Measurements from ENCODE around the gene HECTD4.
"Not testable (repeated sequence)": the region's sequence is repeated elsewhere in the genome, so short reads cannot be mapped to it uniquely, and the experiment has no call there.

Gene HECTD4

DNA sequence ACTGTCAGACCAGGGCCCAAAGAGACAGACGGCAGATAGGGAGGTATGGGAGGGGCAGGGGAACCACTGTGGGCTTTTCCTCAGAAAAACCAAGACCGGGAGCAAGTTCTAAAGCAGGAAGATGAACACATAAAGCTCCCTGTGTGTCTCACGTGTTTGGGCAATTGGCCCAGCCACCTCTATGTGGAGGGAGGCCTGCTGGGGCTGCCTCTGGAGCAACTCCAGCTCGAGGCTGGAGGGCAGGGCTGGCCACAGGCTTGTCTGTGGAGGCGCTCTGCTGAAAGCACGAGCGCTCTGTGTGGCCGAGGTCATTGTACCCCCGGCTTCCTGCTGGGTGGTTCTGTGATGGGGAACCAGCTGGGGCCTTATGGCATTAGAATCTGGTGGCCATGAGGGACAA, 220.5 kb downstream of the HECTD4 start:
- H3K36me3 ChIP-seq (ENCODE audit: insufficient read depth, low read length): peaks cover 53% of the 10 kb centered on the region

DNA sequence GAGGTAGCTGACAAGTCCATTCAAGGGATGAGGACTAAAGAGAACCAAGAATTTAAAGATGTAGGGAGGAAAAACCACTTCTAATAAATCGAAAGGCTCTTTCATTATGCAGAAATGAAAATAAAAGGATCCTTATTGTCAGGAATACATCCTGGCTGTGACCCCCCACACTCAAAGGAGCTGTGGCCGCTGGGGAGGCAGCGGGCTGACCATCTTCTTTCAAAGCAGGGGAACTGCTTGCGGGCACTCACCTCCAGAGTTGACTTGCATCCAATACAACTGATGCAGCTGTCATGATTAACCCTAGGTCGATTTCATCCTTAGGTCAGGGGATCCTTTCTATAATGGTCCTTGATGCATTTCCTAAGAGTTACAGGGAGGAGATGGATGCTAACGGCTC, 221.6 kb downstream of the HECTD4 start:
- Histone ChIP-seq H3K36me3 (ENCODE audit: insufficient read depth, low read length) (peaks cover 53% of the 10 kb centered on the region), H3K27me3 (ENCODE audit: insufficient read depth, low read length) (no peaks in the 10 kb centered on the region), H3K9me2 (ENCODE audit: low read depth, low read length) (no peaks in the 10 kb centered on the region), H2AFZ (ENCODE audit: low read length) (no peak overlapping the region), H3K4me2 (ENCODE audit: low read length) (no peak overlapping the region), H3K4me1 (ENCODE audit: insufficient read depth, low read length, severe bottlenecking) (no peaks in the 10 kb centered on the region), H3K27ac (ENCODE audit: low read depth, low read length, poor library complexity, severe bottlenecking) (no peak overlapping the region), H3F3A (ENCODE audit: insufficient read depth, low read length) (no peaks in the 10 kb centered on the region), H3K79me2 (ENCODE audit: insufficient read depth, low read length) (no peaks in the 10 kb centered on the region), H3K9ac (ENCODE audit: low read length) (no peak overlapping the region), H3K4me3 (ENCODE audit: low read depth, low read length, poor library complexity, severe bottlenecking) (no peak overlapping the region), H4K20me1 (ENCODE audit: insufficient read depth, low read length) (no peaks in the 10 kb centered on the region), H3K9me3 (ENCODE audit: low read length) (no peaks in the 10 kb centered on the region)
- TF ChIP-seq, protein P1, sequence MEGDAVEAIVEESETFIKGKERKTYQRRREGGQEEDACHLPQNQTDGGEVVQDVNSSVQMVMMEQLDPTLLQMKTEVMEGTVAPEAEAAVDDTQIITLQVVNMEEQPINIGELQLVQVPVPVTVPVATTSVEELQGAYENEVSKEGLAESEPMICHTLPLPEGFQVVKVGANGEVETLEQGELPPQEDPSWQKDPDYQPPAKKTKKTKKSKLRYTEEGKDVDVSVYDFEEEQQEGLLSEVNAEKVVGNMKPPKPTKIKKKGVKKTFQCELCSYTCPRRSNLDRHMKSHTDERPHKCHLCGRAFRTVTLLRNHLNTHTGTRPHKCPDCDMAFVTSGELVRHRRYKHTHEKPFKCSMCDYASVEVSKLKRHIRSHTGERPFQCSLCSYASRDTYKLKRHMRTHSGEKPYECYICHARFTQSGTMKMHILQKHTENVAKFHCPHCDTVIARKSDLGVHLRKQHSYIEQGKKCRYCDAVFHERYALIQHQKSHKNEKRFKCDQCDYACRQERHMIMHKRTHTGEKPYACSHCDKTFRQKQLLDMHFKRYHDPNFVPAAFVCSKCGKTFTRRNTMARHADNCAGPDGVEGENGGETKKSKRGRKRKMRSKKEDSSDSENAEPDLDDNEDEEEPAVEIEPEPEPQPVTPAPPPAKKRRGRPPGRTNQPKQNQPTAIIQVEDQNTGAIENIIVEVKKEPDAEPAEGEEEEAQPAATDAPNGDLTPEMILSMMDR (IDR thresholded peaks at IDR 0.05; ENCODE audit: low read length): no peak
- no peak for TF ChIP-seq EZH2 (IDR thresholded peaks at IDR 0.05; ENCODE audit: borderline replicate concordance, low read length)

More for the DNA sequence above, 220.5 kb downstream of the HECTD4 start:
- no peaks in the 10 kb centered on the region for H3K79me2 ChIP-seq (ENCODE audit: insufficient read depth, low read length)
- no peaks in the 10 kb centered on the region for H3F3A ChIP-seq (ENCODE audit: insufficient read depth, low read length)
- no peak overlapping the region for H3K9ac ChIP-seq (ENCODE audit: low read length)
- TF ChIP-seq EZH2 (IDR thresholded peaks at IDR 0.05; ENCODE audit: borderline replicate concordance, low read length): no peak
- TF ChIP-seq, protein P1 (IDR thresholded peaks at IDR 0.05; ENCODE audit: low read length): no peak
- H2AFZ ChIP-seq (ENCODE audit: low read length): no peak overlapping the region
- no peak overlapping the region for H3K27ac ChIP-seq (ENCODE audit: low read depth, low read length, poor library complexity, severe bottlenecking)
- no peak overlapping the region for H3K4me2 ChIP-seq (ENCODE audit: low read length)
- H3K4me3 ChIP-seq (ENCODE audit: low read depth, low read length, poor library complexity, severe bottlenecking): no peak overlapping the region
- no peaks in the 10 kb centered on the region for H3K9me3 ChIP-seq (ENCODE audit: low read length)
- no peaks in the 10 kb centered on the region for H3K4me1 ChIP-seq (ENCODE audit: insufficient read depth, low read length, severe bottlenecking)
- H4K20me1 ChIP-seq (ENCODE audit: insufficient read depth, low read length): no peaks in the 10 kb centered on the region
- no peaks in the 10 kb centered on the region for H3K9me2 ChIP-seq (ENCODE audit: low read depth, low read length)
- H3K27me3 ChIP-seq (ENCODE audit: insufficient read depth, low read length): no peaks in the 10 kb centered on the region

DNA sequence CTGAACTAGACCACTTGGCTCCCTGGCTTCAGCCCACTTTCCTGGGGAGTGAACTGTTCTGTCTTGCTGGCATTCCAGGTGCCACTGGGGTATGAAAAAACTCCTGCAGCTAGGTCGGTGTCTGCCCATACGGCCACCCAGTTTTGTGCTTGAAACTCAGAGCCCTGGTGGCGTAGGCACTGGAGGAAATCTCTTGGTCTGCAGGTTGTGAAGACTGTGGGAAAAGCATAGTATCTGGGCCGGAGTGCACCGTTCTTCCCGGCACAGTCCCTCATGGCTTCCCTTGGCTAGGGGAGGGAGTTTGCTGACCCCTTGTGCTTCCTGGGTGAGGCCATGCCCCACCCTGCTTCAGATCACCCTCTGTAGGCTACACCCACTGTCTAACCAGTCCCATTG, 223.1 kb downstream of the HECTD4 start:
- no peak overlapping the region for H3K4me2 ChIP-seq (ENCODE audit: low read length)
- H3K9me2 ChIP-seq (ENCODE audit: low read depth, low read length): no peaks in the 10 kb centered on the region
- no peaks in the 10 kb centered on the region for H3K79me2 ChIP-seq (ENCODE audit: insufficient read depth, low read length)
- H3K4me1 ChIP-seq (ENCODE audit: insufficient read depth, low read length, severe bottlenecking): no peaks in the 10 kb centered on the region
- TF ChIP-seq, protein P1 (IDR thresholded peaks at IDR 0.05; ENCODE audit: low read length): no peak
- TF ChIP-seq EZH2 (IDR thresholded peaks at IDR 0.05; ENCODE audit: borderline replicate concordance, low read length): no peak
- no peak overlapping the region for H2AFZ ChIP-seq (ENCODE audit: low read length)
- H4K20me1 ChIP-seq (ENCODE audit: insufficient read depth, low read length): no peaks in the 10 kb centered on the region
- H3K4me3 ChIP-seq (ENCODE audit: low read depth, low read length, poor library complexity, severe bottlenecking): no peak overlapping the region
- H3K9me3 ChIP-seq (ENCODE audit: low read length): no peaks in the 10 kb centered on the region
- no peak overlapping the region for H3K27ac ChIP-seq (ENCODE audit: low read depth, low read length, poor library complexity, severe bottlenecking)
- H3F3A ChIP-seq (ENCODE audit: insufficient read depth, low read length): no peaks in the 10 kb centered on the region
- no peak overlapping the region for H3K9ac ChIP-seq (ENCODE audit: low read length)
- H3K27me3 ChIP-seq (ENCODE audit: insufficient read depth, low read length): no peaks in the 10 kb centered on the region
- peaks cover 54% of the 10 kb centered on the region for H3K36me3 ChIP-seq (ENCODE audit: insufficient read depth, low read length)

DNA sequence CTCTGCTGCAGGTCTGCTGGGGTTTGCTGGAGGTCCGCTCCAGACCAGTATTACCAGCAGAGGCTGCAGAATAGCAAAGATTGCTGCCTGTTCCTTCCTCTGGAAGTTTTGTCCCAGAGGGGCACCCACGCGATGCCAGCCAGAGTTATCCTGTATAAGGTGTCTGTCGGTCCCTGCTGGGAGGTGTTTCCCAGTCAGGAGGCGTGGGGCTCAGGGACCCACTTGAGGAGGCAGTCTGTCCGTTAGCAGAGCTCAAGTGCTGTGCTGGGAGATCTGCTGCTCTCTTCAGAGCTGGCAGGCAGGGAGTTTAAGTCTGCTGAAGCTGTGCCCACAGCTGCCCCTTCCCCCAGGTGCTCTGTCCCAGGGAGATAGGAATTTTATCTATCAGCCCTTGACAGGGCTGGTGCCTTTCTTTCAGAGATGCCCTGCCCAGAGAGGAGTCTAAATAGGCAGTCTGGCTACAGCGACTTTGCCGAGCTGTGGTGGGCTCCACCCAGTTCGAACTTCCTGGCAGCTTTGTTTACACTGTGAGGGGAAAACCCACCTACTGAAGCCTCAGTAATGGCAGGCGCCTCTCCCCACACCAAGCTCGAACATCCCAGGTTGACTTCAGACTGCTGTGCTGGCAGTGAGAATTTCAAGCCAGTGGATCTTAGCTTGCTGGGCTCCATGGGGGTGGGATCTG, 223.6 kb downstream of the HECTD4 start:
- not testable (repeated sequence) for H3K9ac ChIP-seq (ENCODE audit: low read length); H3K9me3 ChIP-seq (ENCODE audit: low read length); H3K27me3 ChIP-seq (ENCODE audit: insufficient read depth, low read length); H3F3A ChIP-seq (ENCODE audit: insufficient read depth, low read length); H3K4me1 ChIP-seq (ENCODE audit: insufficient read depth, low read length, severe bottlenecking); H3K27ac ChIP-seq (ENCODE audit: low read depth, low read length, poor library complexity, severe bottlenecking); H2AFZ ChIP-seq (ENCODE audit: low read length); H3K9me2 ChIP-seq (ENCODE audit: low read depth, low read length); H3K4me2 ChIP-seq (ENCODE audit: low read length); H3K79me2 ChIP-seq (ENCODE audit: insufficient read depth, low read length); H4K20me1 ChIP-seq (ENCODE audit: insufficient read depth, low read length); H3K4me3 ChIP-seq (ENCODE audit: low read depth, low read length, poor library complexity, severe bottlenecking)
- H3K36me3 ChIP-seq (ENCODE audit: insufficient read depth, low read length): peaks cover 58% of the 10 kb centered on the region
